NCI-H1694 (cell line): ENCODE data around the gene TMPRSS9.
"Not testable (repeated sequence)": the region's sequence is repeated elsewhere in the genome, so short reads cannot be mapped to it uniquely, and the experiment has no call there.

Source experiments
- DNase-seq: peaks from one replicate; lab custom pipeline; 2025; lab: John Stamatoyannopoulos, UW

Gene TMPRSS9

GRCh38 chr19:2438178-2438577 lies 78.1 kb downstream of the TMPRSS9 start:
- DNase-seq, result no peak

DNA sequence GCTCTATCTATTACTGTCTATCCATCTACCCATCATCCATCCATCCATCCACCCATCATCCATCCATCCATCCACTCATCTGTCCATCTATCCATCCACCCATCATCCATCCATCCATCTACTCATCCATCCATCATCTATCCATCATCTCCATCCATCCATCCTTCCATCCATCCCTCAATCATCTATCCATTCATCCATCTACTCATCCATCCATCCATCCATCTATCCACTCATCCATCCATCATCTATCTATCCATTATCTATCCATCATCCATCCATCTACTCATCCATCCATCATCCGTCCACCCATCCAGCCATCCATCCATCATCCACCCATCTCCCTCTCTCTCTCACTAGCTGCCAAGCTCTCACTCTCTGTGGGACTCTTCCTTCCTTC lies 80.5 kb downstream of the TMPRSS9 start:
- DNase-seq, result no peak

DNA sequence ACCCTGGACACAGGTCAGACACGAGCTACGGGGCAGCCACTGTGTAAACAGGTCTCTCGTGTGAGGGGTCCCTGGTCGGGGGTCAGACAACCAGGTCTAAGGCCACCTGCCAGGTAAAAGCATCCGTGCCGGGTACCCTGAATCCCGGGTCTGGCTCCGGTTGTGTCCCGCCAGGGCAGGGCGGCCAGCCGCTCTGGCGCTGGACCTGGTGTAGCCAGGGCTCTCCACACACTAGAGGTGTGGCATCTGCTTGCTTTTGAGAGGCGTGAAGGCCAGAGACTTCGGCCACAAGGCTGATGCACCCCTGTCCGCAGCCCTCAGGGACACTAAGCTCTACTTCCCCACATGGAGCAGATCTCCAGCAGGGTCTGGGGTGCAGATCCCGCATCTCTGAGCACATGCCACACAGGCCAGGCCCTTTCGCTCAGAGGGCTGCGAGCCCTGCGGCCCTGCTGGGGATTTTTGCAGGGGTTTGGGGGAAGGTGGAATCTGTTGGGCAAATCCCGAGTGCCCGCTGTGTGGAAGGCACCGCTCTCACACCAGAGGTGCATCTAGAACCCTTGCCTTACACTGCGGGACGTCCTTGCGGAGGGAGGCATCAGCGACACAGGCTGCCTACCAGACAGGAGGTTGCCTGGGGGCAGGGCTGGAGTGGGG lies 81.2 kb downstream of the TMPRSS9 start:
- no peak for DNase-seq

DNA sequence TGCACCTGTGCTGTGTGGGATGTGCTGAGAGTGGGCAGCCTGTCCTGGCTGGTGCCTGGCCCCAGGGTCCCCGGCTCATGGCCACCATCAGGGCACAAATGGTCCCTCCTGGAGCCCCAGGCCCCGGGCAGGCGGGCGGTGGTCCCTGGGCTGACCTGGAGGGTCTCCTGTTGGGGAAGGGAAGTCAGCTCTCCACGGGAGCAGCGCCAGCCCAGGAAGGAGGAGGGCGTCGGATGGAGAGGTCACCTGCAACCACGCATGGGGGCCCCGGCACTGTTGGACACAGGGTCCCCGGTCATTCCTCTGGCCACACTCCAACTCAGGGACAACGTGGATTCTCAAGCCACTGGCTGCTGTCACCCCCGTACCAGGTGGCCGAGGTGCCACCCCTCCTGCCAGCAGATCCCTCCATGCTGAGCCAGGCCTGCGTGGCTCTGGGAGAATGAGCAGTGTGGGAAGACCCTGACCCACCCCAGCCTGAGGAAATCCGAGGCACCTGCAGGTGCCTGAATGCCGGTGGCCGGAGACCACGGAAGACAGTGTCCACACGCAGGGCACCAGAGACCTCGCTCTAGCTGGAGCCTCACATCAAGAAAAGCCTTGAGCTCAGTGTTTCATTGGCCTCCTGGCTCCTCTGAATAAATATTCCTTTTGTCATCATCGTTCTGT lies 83.2 kb downstream of the TMPRSS9 start:
- DNase-seq, result no peak

DNA sequence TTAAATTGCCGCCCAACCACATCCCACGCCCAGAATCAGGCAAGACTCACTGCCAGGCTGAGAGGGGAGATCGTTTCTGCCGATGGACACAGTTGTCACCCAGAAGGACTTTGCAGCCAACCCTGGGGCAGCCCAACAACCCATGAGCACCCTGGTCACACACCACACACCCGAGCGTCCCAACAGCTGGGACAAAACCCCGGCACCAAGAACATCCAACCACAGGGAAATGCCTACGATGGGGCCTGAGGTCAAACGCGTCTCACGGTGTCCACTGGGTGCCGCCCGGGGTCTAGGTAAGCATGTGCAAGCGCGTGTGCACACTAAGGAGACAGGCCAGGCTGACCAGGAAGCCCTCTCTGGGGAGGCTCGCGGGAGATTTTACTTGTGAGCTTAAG lies 83.7 kb downstream of the TMPRSS9 start:
- DNase-seq, result no peak

- DNase-seq, result no peak
Observed at GRCh38 chr19:2444251-2445002, 84.4 kb downstream of the TMPRSS9 start.

GRCh38 chr19:2446381-2446780 lies 86.3 kb downstream of the TMPRSS9 start:
- no peak for DNase-seq

GRCh38 chr19:2449019-2449418 lies 89.0 kb downstream of the TMPRSS9 start:
- no peak for DNase-seq

GRCh38 chr19:2451138-2451537 lies 91.1 kb downstream of the TMPRSS9 start:
- no peak for DNase-seq

- no peak for DNase-seq
Observed at GRCh38 chr19:2451741-2452140, 91.7 kb downstream of the TMPRSS9 start.

DNA sequence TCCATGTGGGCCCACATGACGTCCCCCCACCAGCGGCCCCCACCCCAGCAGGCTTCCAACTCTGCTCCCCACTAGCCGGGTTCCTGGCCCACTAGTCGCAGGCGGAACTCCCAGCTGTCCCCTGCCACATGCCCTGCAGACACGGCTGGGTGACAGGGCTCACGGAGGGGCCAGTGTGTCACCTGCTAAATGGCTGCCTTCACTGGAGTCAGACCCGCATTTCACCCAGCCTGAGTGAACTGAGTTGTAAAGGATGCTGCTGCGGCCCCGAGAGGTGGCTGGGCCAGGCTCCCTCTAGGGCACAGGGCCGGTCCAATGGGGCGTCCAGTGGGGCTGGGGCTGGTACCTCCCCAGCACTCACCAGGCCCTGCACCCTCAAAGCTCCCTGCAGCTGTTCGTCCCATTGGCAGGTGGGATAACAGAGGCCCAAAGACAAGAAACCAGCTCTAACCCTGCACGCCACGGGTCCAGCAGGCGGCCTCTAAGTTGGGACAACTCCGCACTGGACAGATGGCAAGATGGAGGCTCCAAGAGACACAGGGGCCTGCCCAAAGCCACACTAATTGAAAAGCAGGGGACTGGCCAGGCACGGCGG lies 93.5 kb downstream of the TMPRSS9 start:
- no peak for DNase-seq

GRCh38 chr19:2454199-2454961 lies 94.3 kb downstream of the TMPRSS9 start:
- no peak for DNase-seq

- no peak for DNase-seq
Observed at GRCh38 chr19:2454962-2455850, 95.1 kb downstream of the TMPRSS9 start.

DNA sequence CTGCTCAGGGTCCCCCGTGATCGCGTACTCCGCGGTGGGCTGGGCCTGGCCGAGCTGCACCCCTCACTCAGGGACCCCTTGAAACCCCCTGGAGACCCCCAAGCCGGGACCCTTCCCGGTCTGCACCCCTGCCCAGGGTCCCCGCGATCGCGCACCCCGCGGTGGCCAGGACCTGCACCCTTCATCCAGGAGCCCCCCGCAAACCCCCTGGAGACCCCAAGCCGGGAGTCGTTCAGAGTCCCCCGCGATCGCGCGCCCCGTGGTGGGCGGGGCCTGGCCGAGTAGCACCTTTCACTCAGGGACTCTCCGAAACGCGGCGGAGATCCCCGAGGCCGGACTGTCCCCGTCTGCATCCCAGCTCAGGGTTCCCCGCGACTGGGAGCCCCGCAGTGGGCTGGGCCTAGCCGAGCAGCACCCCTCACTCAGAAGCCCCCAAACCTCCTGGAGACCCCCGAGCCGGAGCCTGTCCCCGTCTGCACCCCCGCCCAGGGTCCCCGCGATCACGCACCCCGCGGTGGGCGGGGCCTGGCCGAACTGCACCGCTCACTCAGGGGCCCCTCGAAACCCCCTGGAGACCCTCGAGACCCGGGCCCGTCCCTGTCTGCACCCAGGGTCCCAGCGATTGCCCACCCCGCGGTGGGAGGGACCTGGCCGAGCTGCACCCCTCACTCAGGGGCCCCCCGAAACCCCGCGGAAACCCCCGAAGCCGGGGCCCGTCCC lies 95.9 kb downstream of the TMPRSS9 start:
- DNase-seq, result no peak

DNA sequence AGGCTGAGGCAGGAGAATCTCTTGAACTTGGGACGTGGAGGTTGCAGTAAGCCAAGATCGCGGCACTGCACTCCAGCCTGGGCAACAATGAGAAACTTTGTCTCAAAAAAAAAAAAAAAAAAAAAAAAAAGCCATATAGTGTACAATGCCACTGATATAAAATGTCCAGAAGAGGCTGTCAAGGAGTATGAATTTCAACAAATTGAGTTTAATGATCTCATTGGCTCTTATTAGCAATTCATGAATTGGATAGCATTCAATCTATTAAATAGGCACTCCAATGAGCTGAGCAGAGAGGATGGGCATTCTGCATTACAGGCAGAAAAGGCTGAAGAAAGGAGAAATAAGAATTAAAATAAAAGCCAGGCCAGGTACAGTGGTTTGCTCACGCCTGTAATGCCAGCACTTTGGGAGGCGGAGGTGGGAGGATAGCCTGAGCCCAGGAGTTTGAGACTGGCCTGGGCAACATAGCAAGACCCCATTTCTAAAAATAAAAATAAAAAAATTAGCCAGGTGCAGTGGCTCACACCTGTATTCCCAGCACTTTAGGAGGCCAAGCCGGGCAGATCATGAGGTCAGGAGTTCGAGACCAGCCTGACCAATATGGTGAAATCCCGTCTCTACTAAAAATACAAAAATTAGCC lies 97.5 kb downstream of the TMPRSS9 start:
- no peak for DNase-seq

- DNase-seq, result no peak
Observed at GRCh38 chr19:2458054-2458453, 98.0 kb downstream of the TMPRSS9 start.

DNA sequence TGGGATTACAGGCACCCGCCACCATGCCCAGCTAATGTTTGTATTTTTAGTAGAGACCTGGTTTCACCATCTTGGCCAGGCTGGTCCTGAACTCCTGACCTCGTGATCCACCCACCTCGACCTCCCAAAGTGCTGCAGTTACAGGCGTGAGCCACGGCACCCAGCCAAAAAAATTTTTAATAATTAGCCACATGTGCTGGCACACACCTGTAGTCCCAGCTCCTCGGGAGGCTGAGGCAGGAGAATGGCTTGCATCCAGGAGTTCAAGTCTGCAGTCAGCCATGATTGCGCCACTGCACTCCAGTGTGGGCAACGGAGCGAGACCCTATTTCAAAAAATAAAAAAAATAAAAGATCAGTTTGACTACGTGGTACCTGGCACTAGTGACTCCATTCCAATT lies 98.7 kb downstream of the TMPRSS9 start:
- not testable (repeated sequence) for DNase-seq

DNA sequence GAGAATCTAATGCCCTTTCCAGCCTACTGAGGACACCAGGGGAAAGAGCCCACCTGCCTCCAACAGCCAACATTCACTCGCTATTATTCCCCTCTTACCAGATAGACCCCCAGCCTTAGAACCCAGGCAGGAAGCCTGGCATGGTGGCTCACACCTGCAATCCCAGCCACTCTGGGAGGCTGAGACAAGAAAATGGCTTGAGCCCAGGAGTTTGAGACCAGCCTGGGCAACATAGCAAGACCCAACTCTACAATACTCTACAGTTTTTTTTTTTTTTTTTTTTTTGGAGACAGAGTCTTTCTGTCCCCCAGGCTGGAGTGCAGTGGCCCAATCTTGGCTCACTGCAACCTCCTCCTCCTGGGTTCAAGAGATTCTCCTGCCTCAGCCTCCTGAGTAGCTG lies 100.2 kb downstream of the TMPRSS9 start:
- DNase-seq, result no peak

GRCh38 chr19:2461751-2462634 lies 101.9 kb downstream of the TMPRSS9 start:
- DNase-seq, result no peak
